Mucosa of stomach (tissue), 1 donor: ENCODE measurements around the gene CHAF1A.

ENCODE experiments used
- H3K27me3 ChIP-seq: one replicate; pipeline ENCODE4 v1.7.0; 2013; ENCODE audit warnings: mild to moderate bottlenecking, low read length; ENCODE audit not compliant: control insufficient read depth, insufficient read depth
- H3K36me3 ChIP-seq: one replicate; pipeline ENCODE4 v1.7.0; 2013; ENCODE audit warnings: low read length; ENCODE audit not compliant: control insufficient read depth, insufficient read depth
- H3K4me1 ChIP-seq: one replicate; pipeline ENCODE4 v1.7.0; 2013; ENCODE audit warnings: mild to moderate bottlenecking, low read length; ENCODE audit not compliant: control insufficient read depth, insufficient read depth
- H3K4me3 ChIP-seq: one replicate; pipeline ENCODE4 v1.7.0; 2013; ENCODE audit warnings: low read length
- H3K9ac ChIP-seq: one replicate; pipeline ENCODE4 v1.7.0; 2013; ENCODE audit warnings: mild to moderate bottlenecking, low read length, moderate library complexity
- H3K9me3 ChIP-seq: one replicate; pipeline ENCODE4 v1.7.0; 2013; ENCODE audit warnings: mild to moderate bottlenecking, low read length, moderate library complexity; ENCODE audit not compliant: control insufficient read depth
- donor health status: Pancreatic carcinoma.

Gene CHAF1A

GRCh38 chr19:4403005-4403761 lies 743 bp downstream of the CHAF1A start:
- H3K4me1 ChIP-seq = peaks cover 6% of the 10 kb centered on the region
- H3K9me3 ChIP-seq = no peaks in the 10 kb centered on the region
- no peaks in the 10 kb centered on the region for H3K27me3 ChIP-seq
- no peaks in the 10 kb centered on the region for H3K36me3 ChIP-seq
- H3K4me3 ChIP-seq = peak overlapping the region; percentile 52
- peak overlapping the region; percentile 81 for H3K9ac ChIP-seq

GRCh38 chr19:4405977-4406376 lies 3.5 kb downstream of the CHAF1A start:
- H3K4me1 ChIP-seq = peaks cover 6% of the 10 kb centered on the region
- no peak overlapping the region for H3K4me3 ChIP-seq
- no peaks in the 10 kb centered on the region for H3K36me3 ChIP-seq
- H3K9ac ChIP-seq = no peak overlapping the region
- H3K27me3 ChIP-seq = no peaks in the 10 kb centered on the region
- no peaks in the 10 kb centered on the region for H3K9me3 ChIP-seq

GRCh38 chr19:4406626-4407025 lies 4.2 kb downstream of the CHAF1A start:
- Histone ChIP-seq H3K9me3 (no peaks in the 10 kb centered on the region), H3K4me3 (no peak overlapping the region), H3K9ac (no peak overlapping the region), H3K27me3 (no peaks in the 10 kb centered on the region), H3K4me1 (peaks cover 6% of the 10 kb centered on the region), H3K36me3 (no peaks in the 10 kb centered on the region)

GRCh38 chr19:4409123-4409933 lies 6.9 kb downstream of the CHAF1A start:
- no peaks in the 10 kb centered on the region for H3K27me3 ChIP-seq
- no peaks in the 10 kb centered on the region for H3K9me3 ChIP-seq
- no peak overlapping the region for H3K4me3 ChIP-seq
- H3K9ac ChIP-seq = no peak overlapping the region
- no peaks in the 10 kb centered on the region for H3K36me3 ChIP-seq
- no peaks in the 10 kb centered on the region for H3K4me1 ChIP-seq

GRCh38 chr19:4413588-4413987 lies 11.1 kb downstream of the CHAF1A start:
- Histone ChIP-seq H3K36me3 (no peaks in the 10 kb centered on the region), H3K9ac (no peak overlapping the region), H3K9me3 (no peaks in the 10 kb centered on the region), H3K27me3 (no peaks in the 10 kb centered on the region), H3K4me3 (no peak overlapping the region), H3K4me1 (no peaks in the 10 kb centered on the region)

GRCh38 chr19:4414144-4414799 lies 11.8 kb downstream of the CHAF1A start:
- H3K36me3 ChIP-seq = no peaks in the 10 kb centered on the region
- H3K4me3 ChIP-seq = no peak overlapping the region
- no peaks in the 10 kb centered on the region for H3K27me3 ChIP-seq
- H3K9ac ChIP-seq = no peak overlapping the region
- H3K9me3 ChIP-seq = no peaks in the 10 kb centered on the region
- H3K4me1 ChIP-seq = no peaks in the 10 kb centered on the region

- H3K27me3 ChIP-seq = no peaks in the 10 kb centered on the region
- H3K4me1 ChIP-seq = no peaks in the 10 kb centered on the region
- no peaks in the 10 kb centered on the region for H3K36me3 ChIP-seq
- H3K9ac ChIP-seq = no peak overlapping the region
- no peak overlapping the region for H3K4me3 ChIP-seq
- H3K9me3 ChIP-seq = no peaks in the 10 kb centered on the region
These were observed 12.4 kb downstream of the CHAF1A start for GRCh38 chr19:4414800-4415321.

- Histone ChIP-seq H3K9ac (no peak overlapping the region), H3K4me1 (no peaks in the 10 kb centered on the region), H3K4me3 (no peak overlapping the region), H3K27me3 (no peaks in the 10 kb centered on the region), H3K9me3 (no peaks in the 10 kb centered on the region), H3K36me3 (no peaks in the 10 kb centered on the region)
These were observed 12.9 kb downstream of the CHAF1A start for GRCh38 chr19:4415352-4415751.

GRCh38 chr19:4416268-4416667 lies 13.8 kb downstream of the CHAF1A start:
- no peak overlapping the region for H3K9ac ChIP-seq
- no peaks in the 10 kb centered on the region for H3K9me3 ChIP-seq
- H3K36me3 ChIP-seq = no peaks in the 10 kb centered on the region
- H3K27me3 ChIP-seq = no peaks in the 10 kb centered on the region
- no peaks in the 10 kb centered on the region for H3K4me1 ChIP-seq
- no peak overlapping the region for H3K4me3 ChIP-seq

GRCh38 chr19:4423416-4424126 lies 21.1 kb downstream of the CHAF1A start:
- no peak overlapping the region for H3K9ac ChIP-seq
- no peaks in the 10 kb centered on the region for H3K9me3 ChIP-seq
- no peaks in the 10 kb centered on the region for H3K36me3 ChIP-seq
- H3K4me3 ChIP-seq = no peak overlapping the region
- no peaks in the 10 kb centered on the region for H3K4me1 ChIP-seq
- H3K27me3 ChIP-seq = no peaks in the 10 kb centered on the region

GRCh38 chr19:4425537-4425936 lies 23.1 kb downstream of the CHAF1A start:
- Histone ChIP-seq H3K27me3 (no peaks in the 10 kb centered on the region), H3K9ac (no peak overlapping the region), H3K4me1 (no peaks in the 10 kb centered on the region), H3K9me3 (no peaks in the 10 kb centered on the region), H3K4me3 (no peak overlapping the region), H3K36me3 (no peaks in the 10 kb centered on the region)
